H1 (cell line): ENCODE measurements around the gene TTYH2. TPM values are rescaled to one million over a fixed set of nuclear protein-coding genes. Genes with fewer than 3 reads are reported as not detected.
"Not testable (repeated sequence)": the region's sequence is repeated elsewhere in the genome, so short reads cannot be mapped to it uniquely, and the experiment has no call there.

Experiments
- CTCF ChIA-PET: fragments of 300-600 bp; sonication (Branson Sonifier 250); formaldehyde crosslinking; loops from one replicate; lab custom pipeline; 2021; ENCODE audit not compliant: partially characterized antibody; lab: Charles Lee
- POLR2A ChIA-PET: fragments of 300-600 bp; sonication (Branson Sonifier 250); formaldehyde crosslinking; loops from one replicate; lab custom pipeline; 2021; ENCODE audit warnings: inconsistent platforms; ENCODE audit not compliant: partially characterized antibody; lab: Charles Lee
- DNase-seq, 2 experiments: peaks; one replicate each; pipeline versions ENCODE4 v3.0.0 to v3.0.0-alpha.2; 2010 to 2022; ENCODE audit warnings: low spot score in 2 of 2, low read depth in 1 of 2, mixed read lengths in 1 of 2
- FAIRE-seq: peaks from 2 replicates; lab custom pipeline; 2011; peaks lifted over from hg19 to GRCh38; lab: Jason Lieb, UNC
- H2AFZ ChIP-seq: 2 replicates; pipeline ENCODE4 v1.8.1; 2012; ENCODE audit warnings: low read length, inconsistent platforms
- H2AK5ac ChIP-seq: 2 replicates; pipeline ENCODE4 v1.6.1; 2013; ENCODE audit warnings: low read depth, low read length
- H2BK120ac ChIP-seq: replicated peaks from 2 replicates; pipeline ENCODE3; 2013; ENCODE audit warnings: low read depth, low read length, inconsistent platforms
- H2BK12ac ChIP-seq: 2 replicates; pipeline ENCODE4 v1.6.1; 2013; ENCODE audit warnings: low read depth, low read length
- H2BK15ac ChIP-seq: 2 replicates; pipeline ENCODE4 v1.6.1; 2013; ENCODE audit warnings: low read length
- H2BK20ac ChIP-seq: 2 replicates; pipeline ENCODE4 v1.6.1; 2013; ENCODE audit warnings: low read length
- H2BK5ac ChIP-seq: 2 replicates; pipeline ENCODE4 v1.6.1; 2013; ENCODE audit warnings: low read depth, low read length
- H3K14ac ChIP-seq: 2 replicates; pipeline ENCODE4 v1.6.1; 2013; ENCODE audit warnings: inconsistent platforms; ENCODE audit not compliant: insufficient read length
- H3K18ac ChIP-seq: 2 replicates; pipeline ENCODE4 v1.6.1; 2013; ENCODE audit warnings: low read length; ENCODE audit errors: extremely low read depth
- H3K23ac ChIP-seq: 2 replicates; pipeline ENCODE4 v1.6.1; 2013; ENCODE audit warnings: inconsistent platforms; ENCODE audit not compliant: insufficient read length
- H3K23me2 ChIP-seq: 2 replicates; pipeline ENCODE4 v1.6.1; 2013; ENCODE audit warnings: low read depth, low read length
- H3K27ac ChIP-seq: 2 replicates; pipeline ENCODE4 v1.6.1; 2011; ENCODE audit warnings: low read depth, low read length, inconsistent platforms
- H3K27me3 ChIP-seq, 4 experiments: replicated peaks in 1 of 4; 1 replicate in 1 of 4; 2 replicates in 3 of 4; pipeline versions ENCODE4 v1.6.1 to v1.8.1; 2011 to 2013; ENCODE audit warnings: low read length in 3 of 4, mild to moderate bottlenecking in 3 of 4, inconsistent platforms in 2 of 4, mixed read lengths in 2 of 4, moderate library complexity in 1 of 4; ENCODE audit not compliant: control insufficient read depth in 3 of 4, insufficient read depth in 3 of 4; ENCODE audit errors: extremely low read depth in 1 of 4
- H3K36me3 ChIP-seq, 4 experiments: 2 replicates each; pipeline versions ENCODE4 v1.6.1 to v1.8.1; 2011 to 2013; ENCODE audit warnings: mild to moderate bottlenecking in 4 of 4, low read length in 3 of 4, moderate library complexity in 2 of 4, control low read depth in 1 of 4, inconsistent platforms in 1 of 4; ENCODE audit not compliant: insufficient read depth in 4 of 4, control insufficient read depth in 2 of 4
- H3K4ac ChIP-seq: replicated peaks from 2 replicates; pipeline ENCODE3; 2013; ENCODE audit warnings: low read length, low read depth, mixed read lengths, inconsistent platforms; ENCODE audit not compliant: insufficient read length
- H3K4me1 ChIP-seq, 4 experiments: replicated peaks in 1 of 4; 1 replicate in 1 of 4; 2 replicates in 3 of 4; pipeline versions ENCODE4 v1.6.1 to v1.8.1; 2011 to 2013; ENCODE audit warnings: low read length in 3 of 4, inconsistent platforms in 2 of 4, mixed read lengths in 1 of 4; ENCODE audit not compliant: insufficient read depth in 4 of 4, control insufficient read depth in 3 of 4
- H3K4me2 ChIP-seq, 2 experiments: 2 replicates each; pipeline versions ENCODE4 v1.6.1 to v1.8.1; 2011 to 2013; ENCODE audit warnings: low read depth in 2 of 2, low read length in 2 of 2, control low read depth in 1 of 2, inconsistent platforms in 1 of 2, mild to moderate bottlenecking in 1 of 2; ENCODE audit not compliant: insufficient read depth in 1 of 2
- H3K4me3 ChIP-seq, 4 experiments: fragments of 200-600, 300-600 bp in 1 of 4; sonication (generic), shearing (Covaris generic), sonication (Bioruptor Twin) in 1 of 4; 2 replicates each; pipeline versions ENCODE4 v1.5.1 to v1.8.1; 2011 to 2016; ENCODE audit warnings: low read length in 4 of 4, low read depth in 3 of 4, control low read depth in 2 of 4, inconsistent platforms in 2 of 4, mild to moderate bottlenecking in 2 of 4, mixed read lengths in 1 of 4, moderate library complexity in 1 of 4; ENCODE audit not compliant: insufficient read depth in 2 of 4; ENCODE audit errors: extremely low read depth in 1 of 4
- H3K56ac ChIP-seq: replicated peaks from 2 replicates; pipeline ENCODE3; 2013; ENCODE audit warnings: low read depth, mild to moderate bottlenecking, mixed read lengths, low read length, inconsistent platforms; ENCODE audit not compliant: insufficient read length
- H3K79me1 ChIP-seq: 2 replicates; pipeline ENCODE4 v1.6.1; 2013; ENCODE audit warnings: low read depth, low read length, control low read depth
- H3K79me2 ChIP-seq, 2 experiments: 2 replicates each; pipeline versions ENCODE4 v1.6.1 to v1.8.1; 2012 to 2013; ENCODE audit warnings: low read length in 2 of 2, mild to moderate bottlenecking in 2 of 2, inconsistent platforms in 1 of 2; ENCODE audit not compliant: insufficient read depth in 2 of 2, control insufficient read depth in 1 of 2
- H3K9ac ChIP-seq, 4 experiments: replicated peaks in 1 of 4; 1 replicate in 1 of 4; 2 replicates in 3 of 4; pipeline versions ENCODE4 v1.6.1 to v1.8.1; 2011 to 2013; ENCODE audit warnings: low read depth in 3 of 4, low read length in 3 of 4, control low read depth in 2 of 4, mild to moderate bottlenecking in 2 of 4, moderate library complexity in 2 of 4, inconsistent platforms in 1 of 4; ENCODE audit errors: extremely low read depth in 1 of 4
- H3K9me3 ChIP-seq, 2 experiments: 2 replicates each; pipeline versions ENCODE4 v1.6.1 to v1.8.1; 2012 to 2013; ENCODE audit warnings: mild to moderate bottlenecking in 2 of 2, moderate library complexity in 2 of 2, control low read depth in 1 of 2, inconsistent platforms in 1 of 2, low read depth in 1 of 2, low read length in 1 of 2, mixed read lengths in 1 of 2; ENCODE audit not compliant: insufficient read depth in 2 of 2
- H4K20me1 ChIP-seq, 2 experiments: replicated peaks in 1 of 2; 2 replicates each; pipeline versions ENCODE3 to v1.8.1; 2011 to 2013; ENCODE audit warnings: inconsistent platforms in 2 of 2, low read length in 2 of 2, mild to moderate bottlenecking in 1 of 2; ENCODE audit not compliant: insufficient read depth in 2 of 2, control insufficient read depth in 1 of 2
- H4K5ac ChIP-seq: 2 replicates; pipeline ENCODE4 v1.6.1; 2013; ENCODE audit warnings: low read length, low read depth, mixed read lengths, inconsistent platforms; ENCODE audit not compliant: insufficient read length
- H4K8ac ChIP-seq: 2 replicates; pipeline ENCODE4 v1.8.0; 2013; ENCODE audit warnings: mild to moderate bottlenecking, moderate library complexity, low read length, inconsistent platforms; ENCODE audit not compliant: insufficient read depth; ENCODE audit errors: extremely low read depth
- H4K91ac ChIP-seq: replicated peaks from 2 replicates; pipeline ENCODE3; 2013; ENCODE audit warnings: low read length, mixed read lengths, inconsistent platforms; ENCODE audit not compliant: insufficient read length
- WGBS, 2 experiments: shearing (Covaris generic) in 1 of 2; methylation state at CpG; one replicate each; pipeline versions ENCODE4 v1.1.6 to v1.1.7; 2013 to 2015; ENCODE audit warnings: low lambda C conversion rate in 2 of 2, mixed read lengths in 2 of 2, inconsistent platforms in 1 of 2, low coverage in 1 of 2, missing lambda C conversion rate in 1 of 2; ENCODE audit not compliant: insufficient replicate concordance in 2 of 2, insufficient coverage in 1 of 2, insufficient read length in 1 of 2; ENCODE audit errors: extremely low coverage in 1 of 2, missing lambda C conversion rate in 1 of 2; 5-methylcytosine and 5-hydroxymethylcytosine counted together
- polyA plus RNA-seq, 7 experiments: library from polyadenylated mRNA; depleted of rRNA in 3 of 7; stranded (reverse) in 5 of 7; unstranded in 2 of 7; fragments of >200 nt in 5 of 7; fragments of 200-250 nt in 2 of 7; gene quantifications; 1 replicate in 5 of 7; 2 replicates in 1 of 7; 4 replicates in 1 of 7; pipeline versions ENCODE4 v1.2.1 to v1.2.3, GENCODE V29; 2011 to 2013; ENCODE audit warnings: missing spikeins in 2 of 7, mixed read lengths in 2 of 7
- total RNA-seq: library from RNA; stranded (reverse); fragmentation: NEBNext Ultra II Directional; extraction: Animal tissue kit (Norgen Biotek cat#: 25700); gene quantifications from 2 replicates; pipeline ENCODE4 v1.2.1, GENCODE V29; 2021

The TTYH2 gene
- total and polyA plus RNA-seq, 2 of the 8 experiments (the other 6 are each of a cell fraction or from before 2014, with no cell fraction given), result 3.2 to 9.2 TPM

GRCh38 chr17:74188687-74189086, 24.7 kb upstream of the TTYH2 start:
- H2BK120ac ChIP-seq, H3K79me1 ChIP-seq, H3K56ac ChIP-seq, H2AK5ac ChIP-seq, H3K9ac ChIP-seq, H4K20me1 ChIP-seq, H3K18ac ChIP-seq, H3K27me3 ChIP-seq, H3K4me3 ChIP-seq, H3K36me3 ChIP-seq, H3K23ac ChIP-seq, H3K27ac ChIP-seq, H3K14ac ChIP-seq, H2BK20ac ChIP-seq, H2AFZ ChIP-seq, H4K5ac ChIP-seq, H3K79me2 ChIP-seq, H2BK5ac ChIP-seq, H2BK12ac ChIP-seq, H3K4me2 ChIP-seq, H4K8ac ChIP-seq, H3K4me1 ChIP-seq, H2BK15ac ChIP-seq, FAIRE-seq, H3K23me2 ChIP-seq, H3K9me3 ChIP-seq, DNase-seq, H3K4ac ChIP-seq, H4K91ac ChIP-seq: not testable (repeated sequence)
- CTCF ChIA-PET, result interaction anchor here (1.5 to 3.6 kb wide), 4 partner anchors 11 to 104 kb away, joined by 6 to 19 read pairs (median 11); no protein-coding TSS in a partner anchor
- POLR2A ChIA-PET, result interaction anchor here (2.1 kb wide), 1 partner anchor 16 kb away, joined by 14 read pairs; the partner anchor contains the start of gene RPL38
- WGBS, 2 experiments, result 81% methylated on average over 4 of the region's 4 CpGs; no CpG with 5 or more reads in 1 of the 2 experiments
